Measurements from ENCODE around the gene TBC1D22A. TPM values are rescaled to one million over a fixed set of nuclear protein-coding genes. Genes with fewer than 3 reads are reported as not detected.

The TBC1D22A gene
- total and polyA plus RNA-seq, 9 of the 15 experiments (the other 6 are each of a cell fraction or from before 2014, with no cell fraction given), result 0.20 to 11.5 (median 5.2) TPM

DNA sequence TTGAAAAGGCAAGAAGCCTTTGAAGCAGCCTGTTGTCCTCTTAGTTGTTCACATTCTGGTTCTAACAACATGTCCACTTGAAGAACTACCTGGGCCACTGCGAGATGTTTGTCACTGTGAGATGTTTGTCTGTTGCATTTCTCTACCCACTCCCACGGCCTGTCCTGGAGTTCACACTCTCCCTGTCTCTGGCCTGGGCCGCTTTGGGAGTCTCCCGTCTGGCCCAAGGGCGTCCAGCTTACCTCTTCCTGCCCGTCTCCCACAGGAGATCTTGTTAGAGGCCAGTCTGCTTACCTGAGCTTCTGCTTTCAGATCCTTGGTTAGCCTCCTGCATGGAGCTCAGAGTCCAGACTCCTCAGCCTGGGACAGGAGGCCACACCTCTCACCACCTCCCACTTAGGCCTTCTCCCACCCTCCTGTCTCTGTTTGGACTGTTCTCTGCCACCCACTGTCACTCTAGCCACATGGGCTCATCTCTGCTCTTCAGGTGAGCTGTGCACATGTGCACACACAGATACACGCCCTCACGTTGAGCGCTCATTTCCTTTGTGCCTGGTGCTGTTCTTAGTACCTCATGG, 66.0 kb downstream of the TBC1D22A start:
- FAIRE-seq (no peak), ATAC-seq (no peak), DNase-seq (ENCODE audit: extremely low read depth in 1 of 4, low spot score in 3 of 4) (no peak)
- Histone ChIP-seq H3K79me2 (ENCODE audit: control insufficient read depth, insufficient read depth, low read length) (no peaks in the 10 kb centered on the region), H2AFZ (ENCODE audit: low read depth, low read length) (no peak overlapping the region), H3K27ac (ENCODE audit: extremely low read depth, low read depth, low read length) (no peak overlapping the region), H3K9me1 (ENCODE audit: control insufficient read depth, insufficient read depth, low read length) (no peaks in the 10 kb centered on the region), H4K20me1 (replicated peaks; ENCODE audit: control insufficient read depth, insufficient read depth, low read length) (no peaks in the 10 kb centered on the region), H3K4me3 (no peak overlapping the region), H3K4me1 (replicated peaks in 1 of 2; ENCODE audit: control insufficient read depth in 2 of 2, insufficient read depth in 2 of 2, low read length in 2 of 2) (no peaks in the 10 kb centered on the region; a peak in 1 of 5 replicates), H3K27me3 (ENCODE audit: control insufficient read depth in 2 of 2, insufficient read depth in 2 of 2, low read length in 2 of 2) (no peaks in the 10 kb centered on the region), H3K36me3 (ENCODE audit: control insufficient read depth, insufficient read depth, low read length) (no peaks in the 10 kb centered on the region; the same call in 2 of the 3 replicates), H3K9ac (ENCODE audit: insufficient read depth in 1 of 2, low read depth in 2 of 2, low read length in 2 of 2) (no peak overlapping the region), H3K4me2 (ENCODE audit: insufficient read depth, low read length) (no peak overlapping the region), H3K9me3 (replicated peaks; ENCODE audit: control insufficient read depth, insufficient read depth, low read depth, low read length) (no peaks in the 10 kb centered on the region)
- ChIA-PET CTCF (ENCODE audit: low intra/inter-chr PET ratio) (no interaction called here), POLR2A (no interaction called here)
- intact Hi-C loops (cut with micrococcal nuclease), result no loop called here
- WGBS (ENCODE audit: insufficient coverage, low coverage, missing lambda C conversion rate), result 96% methylated on average over 9 of the region's 9 CpGs
- in situ Hi-C loops (cut with MboI), result no loop called here
- BruUV-seq (replicated peaks), result no TSS peak
- TF ChIP-seq NFATC3 (IDR thresholded peaks at IDR 0.05), result no peak
- TF ChIP-seq, protein P1, sequence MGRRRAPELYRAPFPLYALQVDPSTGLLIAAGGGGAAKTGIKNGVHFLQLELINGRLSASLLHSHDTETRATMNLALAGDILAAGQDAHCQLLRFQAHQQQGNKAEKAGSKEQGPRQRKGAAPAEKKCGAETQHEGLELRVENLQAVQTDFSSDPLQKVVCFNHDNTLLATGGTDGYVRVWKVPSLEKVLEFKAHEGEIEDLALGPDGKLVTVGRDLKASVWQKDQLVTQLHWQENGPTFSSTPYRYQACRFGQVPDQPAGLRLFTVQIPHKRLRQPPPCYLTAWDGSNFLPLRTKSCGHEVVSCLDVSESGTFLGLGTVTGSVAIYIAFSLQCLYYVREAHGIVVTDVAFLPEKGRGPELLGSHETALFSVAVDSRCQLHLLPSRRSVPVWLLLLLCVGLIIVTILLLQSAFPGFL (CRISPR knock-in tag; IDR thresholded peaks at IDR 0.05), result no peak
- TF ChIP-seq, protein P2, sequence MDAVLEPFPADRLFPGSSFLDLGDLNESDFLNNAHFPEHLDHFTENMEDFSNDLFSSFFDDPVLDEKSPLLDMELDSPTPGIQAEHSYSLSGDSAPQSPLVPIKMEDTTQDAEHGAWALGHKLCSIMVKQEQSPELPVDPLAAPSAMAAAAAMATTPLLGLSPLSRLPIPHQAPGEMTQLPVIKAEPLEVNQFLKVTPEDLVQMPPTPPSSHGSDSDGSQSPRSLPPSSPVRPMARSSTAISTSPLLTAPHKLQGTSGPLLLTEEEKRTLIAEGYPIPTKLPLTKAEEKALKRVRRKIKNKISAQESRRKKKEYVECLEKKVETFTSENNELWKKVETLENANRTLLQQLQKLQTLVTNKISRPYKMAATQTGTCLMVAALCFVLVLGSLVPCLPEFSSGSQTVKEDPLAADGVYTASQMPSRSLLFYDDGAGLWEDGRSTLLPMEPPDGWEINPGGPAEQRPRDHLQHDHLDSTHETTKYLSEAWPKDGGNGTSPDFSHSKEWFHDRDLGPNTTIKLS (IDR thresholded peaks at IDR 0.05; ENCODE audit: borderline replicate concordance, low read depth), result no peak
- no peak for TF ChIP-seq ZNF699 (CRISPR knock-in tag; IDR thresholded peaks at IDR 0.05; ENCODE audit: insufficient replicate concordance)
- no peak for TF ChIP-seq SMAD1 (IDR thresholded peaks at IDR 0.05; ENCODE audit: low read depth, low read length, partially characterized antibody)
- no peak for TF ChIP-seq NFRKB (IDR thresholded peaks at IDR 0.05; ENCODE audit: low read depth)
- no peak for TF ChIP-seq NCOA4 (IDR thresholded peaks at IDR 0.05; ENCODE audit: partially characterized antibody)
- TF ChIP-seq E2F3 (CRISPR knock-in tag; IDR thresholded peaks at IDR 0.05), result no peak
- TF ChIP-seq, protein P3, sequence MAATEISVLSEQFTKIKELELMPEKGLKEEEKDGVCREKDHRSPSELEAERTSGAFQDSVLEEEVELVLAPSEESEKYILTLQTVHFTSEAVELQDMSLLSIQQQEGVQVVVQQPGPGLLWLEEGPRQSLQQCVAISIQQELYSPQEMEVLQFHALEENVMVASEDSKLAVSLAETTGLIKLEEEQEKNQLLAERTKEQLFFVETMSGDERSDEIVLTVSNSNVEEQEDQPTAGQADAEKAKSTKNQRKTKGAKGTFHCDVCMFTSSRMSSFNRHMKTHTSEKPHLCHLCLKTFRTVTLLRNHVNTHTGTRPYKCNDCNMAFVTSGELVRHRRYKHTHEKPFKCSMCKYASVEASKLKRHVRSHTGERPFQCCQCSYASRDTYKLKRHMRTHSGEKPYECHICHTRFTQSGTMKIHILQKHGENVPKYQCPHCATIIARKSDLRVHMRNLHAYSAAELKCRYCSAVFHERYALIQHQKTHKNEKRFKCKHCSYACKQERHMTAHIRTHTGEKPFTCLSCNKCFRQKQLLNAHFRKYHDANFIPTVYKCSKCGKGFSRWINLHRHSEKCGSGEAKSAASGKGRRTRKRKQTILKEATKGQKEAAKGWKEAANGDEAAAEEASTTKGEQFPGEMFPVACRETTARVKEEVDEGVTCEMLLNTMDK (IDR thresholded peaks at IDR 0.05; ENCODE audit: borderline replicate concordance, insufficient read depth, low read depth, low read length, poor library complexity, severe bottlenecking), result no peak

All from K562 (cell line).